ENCODE measurements around the gene DSCAML1. TPM values are rescaled to one million over a fixed set of nuclear protein-coding genes. Genes with fewer than 3 reads are reported as not detected.

Gene DSCAML1
- total RNA-seq, 1 experiment from 2014 or later = not detected

DNA sequence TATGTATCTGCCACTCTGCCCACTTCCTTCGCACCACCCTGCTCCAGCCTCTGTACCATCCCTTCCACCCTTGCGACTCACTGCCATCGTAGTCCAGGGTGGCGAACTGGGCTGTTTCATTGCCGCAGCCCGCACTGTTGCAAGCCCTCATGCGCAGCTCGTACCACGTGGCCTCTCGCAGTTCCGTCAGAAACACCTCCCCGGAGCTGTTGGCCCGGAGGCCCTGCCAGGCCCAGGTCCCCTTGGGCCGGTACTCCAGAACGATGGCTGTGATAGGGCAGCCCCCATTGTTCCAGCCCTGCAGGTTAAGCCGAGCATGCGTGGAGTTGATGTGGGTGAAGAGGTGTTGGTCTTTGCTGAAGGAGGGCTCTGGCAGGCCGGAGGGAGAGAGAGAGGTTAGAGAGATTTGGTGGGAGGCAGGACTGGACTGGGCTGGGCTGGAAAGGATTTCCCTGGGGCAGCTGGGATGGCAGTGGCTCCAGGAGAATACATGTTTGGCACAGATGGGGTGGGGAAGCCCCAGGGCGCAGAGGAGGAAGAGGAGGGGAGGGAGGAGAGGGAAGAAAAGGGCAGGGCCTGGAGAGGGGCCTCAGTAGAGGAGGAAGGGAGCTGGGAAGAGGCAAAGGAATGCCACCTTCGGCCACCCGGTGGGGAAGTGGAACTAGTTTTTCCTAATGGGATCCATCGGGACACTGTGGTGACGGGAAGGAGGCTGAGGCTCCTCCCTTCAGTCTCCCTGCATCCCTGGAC, 359.8 kb downstream of the DSCAML1 start:
- Histone ChIP-seq H3K27me3 (ENCODE audit: low read length) (peaks cover 68% of the 10 kb centered on the region), H3K9me3 (ENCODE audit: low read length) (no peaks in the 10 kb centered on the region), H3K4me3 (ENCODE audit: low read length) (no peak overlapping the region), H3K36me3 (ENCODE audit: low read depth, low read length) (no peaks in the 10 kb centered on the region), H2AFZ (ENCODE audit: low read length) (no peak overlapping the region), H4K20me1 (ENCODE audit: low read length) (no peaks in the 10 kb centered on the region), H3F3A (ENCODE audit: low read length, unreplicated experiment) (no peaks in the 10 kb centered on the region), H3K4me2 (ENCODE audit: low read length) (no peak overlapping the region), H3K79me2 (ENCODE audit: low read length) (no peaks in the 10 kb centered on the region), H3K4me1 (ENCODE audit: insufficient read depth, low read length) (no peaks in the 10 kb centered on the region), H3K9ac (ENCODE audit: low read length) (no peak overlapping the region), H3K9me2 (replicated peaks; ENCODE audit: low read length) (no peaks in the 10 kb centered on the region), H3K27ac (ENCODE audit: low read length) (no peak overlapping the region)
- ChIA-PET CTCF (no interaction called here), POLR2A (ENCODE audit: unreplicated experiment) (no interaction called here)
- no peak for DNase-seq
- ATAC-seq = no peak
- TF ChIP-seq EZH2phosphoT487 (IDR thresholded peaks at IDR 0.05; ENCODE audit: borderline replicate concordance, low read length) (no peak), EZH2 (IDR thresholded peaks at IDR 0.05; ENCODE audit: low read length, unreplicated experiment) (no peak)
- TF ChIP-seq, protein P1, sequence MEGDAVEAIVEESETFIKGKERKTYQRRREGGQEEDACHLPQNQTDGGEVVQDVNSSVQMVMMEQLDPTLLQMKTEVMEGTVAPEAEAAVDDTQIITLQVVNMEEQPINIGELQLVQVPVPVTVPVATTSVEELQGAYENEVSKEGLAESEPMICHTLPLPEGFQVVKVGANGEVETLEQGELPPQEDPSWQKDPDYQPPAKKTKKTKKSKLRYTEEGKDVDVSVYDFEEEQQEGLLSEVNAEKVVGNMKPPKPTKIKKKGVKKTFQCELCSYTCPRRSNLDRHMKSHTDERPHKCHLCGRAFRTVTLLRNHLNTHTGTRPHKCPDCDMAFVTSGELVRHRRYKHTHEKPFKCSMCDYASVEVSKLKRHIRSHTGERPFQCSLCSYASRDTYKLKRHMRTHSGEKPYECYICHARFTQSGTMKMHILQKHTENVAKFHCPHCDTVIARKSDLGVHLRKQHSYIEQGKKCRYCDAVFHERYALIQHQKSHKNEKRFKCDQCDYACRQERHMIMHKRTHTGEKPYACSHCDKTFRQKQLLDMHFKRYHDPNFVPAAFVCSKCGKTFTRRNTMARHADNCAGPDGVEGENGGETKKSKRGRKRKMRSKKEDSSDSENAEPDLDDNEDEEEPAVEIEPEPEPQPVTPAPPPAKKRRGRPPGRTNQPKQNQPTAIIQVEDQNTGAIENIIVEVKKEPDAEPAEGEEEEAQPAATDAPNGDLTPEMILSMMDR (conservative IDR thresholded peaks at IDR 0.05; ENCODE audit: low read depth, low read length) = no peak
- intact Hi-C loops (cut with micrococcal nuclease) = no loop called here
- BruUV-seq (replicated peaks) = no TSS peak

DNA sequence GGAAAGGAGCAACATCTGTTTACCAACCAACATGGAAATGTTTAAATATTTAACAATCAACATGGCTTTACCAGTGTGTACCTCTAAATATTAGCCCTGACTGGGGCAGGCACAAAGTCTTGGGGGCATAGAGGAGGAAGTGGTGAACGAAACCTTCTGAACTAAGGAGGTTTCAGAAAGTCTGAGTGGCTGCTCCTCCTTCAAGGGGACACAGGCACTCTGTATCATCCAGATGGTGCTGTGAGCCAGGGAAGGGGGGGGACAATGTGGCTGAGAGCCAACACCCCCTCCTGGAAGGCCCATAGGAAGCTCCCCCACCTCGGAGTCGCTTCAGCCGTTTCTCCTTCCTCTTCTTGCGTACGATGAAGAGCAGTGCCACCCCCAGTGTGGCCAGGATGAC, 361.7 kb downstream of the DSCAML1 start:
- DNase-seq = no peak
- H3K79me2 ChIP-seq (ENCODE audit: low read length) = no peaks in the 10 kb centered on the region
- ATAC-seq = no peak
- H2AFZ ChIP-seq (ENCODE audit: low read length) = no peak overlapping the region
- CTCF ChIA-PET = no interaction called here
- no peak overlapping the region for H3K27ac ChIP-seq (ENCODE audit: low read length)
- POLR2A ChIA-PET (ENCODE audit: unreplicated experiment) = no interaction called here
- peaks cover 74% of the 10 kb centered on the region for H3K27me3 ChIP-seq (ENCODE audit: low read length)
- intact Hi-C loops (cut with micrococcal nuclease) = no loop called here
- H3K36me3 ChIP-seq (ENCODE audit: low read depth, low read length) = no peaks in the 10 kb centered on the region
- no peaks in the 10 kb centered on the region for H3F3A ChIP-seq (ENCODE audit: low read length, unreplicated experiment)
- TF ChIP-seq EZH2phosphoT487 (IDR thresholded peaks at IDR 0.05; ENCODE audit: borderline replicate concordance, low read length) (no peak), EZH2 (IDR thresholded peaks at IDR 0.05; ENCODE audit: low read length, unreplicated experiment) (no peak)
- TF ChIP-seq, protein P1 (conservative IDR thresholded peaks at IDR 0.05; ENCODE audit: low read depth, low read length) = no peak
- no peaks in the 10 kb centered on the region for H4K20me1 ChIP-seq (ENCODE audit: low read length)
- H3K4me2 ChIP-seq (ENCODE audit: low read length) = no peak overlapping the region
- H3K9me3 ChIP-seq (ENCODE audit: low read length) = no peaks in the 10 kb centered on the region
- no peaks in the 10 kb centered on the region for H3K9me2 ChIP-seq (replicated peaks; ENCODE audit: low read length)
- H3K9ac ChIP-seq (ENCODE audit: low read length) = no peak overlapping the region
- no peak overlapping the region for H3K4me3 ChIP-seq (ENCODE audit: low read length)
- H3K4me1 ChIP-seq (ENCODE audit: insufficient read depth, low read length) = no peaks in the 10 kb centered on the region
- no TSS peak for BruUV-seq (replicated peaks)

DNA sequence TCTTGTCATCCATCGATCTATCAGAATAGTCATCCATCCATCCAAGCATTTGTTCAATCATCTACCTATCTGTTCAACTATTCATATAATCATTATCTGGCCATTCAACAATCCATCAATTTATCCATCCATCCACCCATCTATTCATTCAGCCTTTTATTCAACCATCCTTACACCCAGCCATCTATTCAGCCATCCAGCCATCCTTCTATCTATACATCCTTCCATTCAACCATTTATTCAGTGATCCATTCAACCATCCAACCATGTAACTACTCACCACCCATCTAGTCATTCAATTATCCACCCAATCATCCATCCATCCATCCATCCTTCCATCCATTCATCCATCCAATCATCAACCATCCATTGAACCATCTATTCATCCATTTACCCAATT, 362.5 kb downstream of the DSCAML1 start:
- Histone ChIP-seq H3K9me3 (ENCODE audit: low read length) (no peaks in the 10 kb centered on the region), H3K36me3 (ENCODE audit: low read depth, low read length) (no peaks in the 10 kb centered on the region), H3K27me3 (ENCODE audit: low read length) (peaks cover 66% of the 10 kb centered on the region), H3K9ac (ENCODE audit: low read length) (no peak overlapping the region), H3F3A (ENCODE audit: low read length, unreplicated experiment) (no peaks in the 10 kb centered on the region), H4K20me1 (ENCODE audit: low read length) (no peaks in the 10 kb centered on the region), H2AFZ (ENCODE audit: low read length) (no peak overlapping the region), H3K4me3 (ENCODE audit: low read length) (no peak overlapping the region), H3K4me1 (ENCODE audit: insufficient read depth, low read length) (no peaks in the 10 kb centered on the region), H3K4me2 (ENCODE audit: low read length) (no peak overlapping the region), H3K79me2 (ENCODE audit: low read length) (no peaks in the 10 kb centered on the region), H3K27ac (ENCODE audit: low read length) (no peak overlapping the region), H3K9me2 (replicated peaks; ENCODE audit: low read length) (no peaks in the 10 kb centered on the region)
- ChIA-PET POLR2A (ENCODE audit: unreplicated experiment) (no interaction called here), CTCF (no interaction called here)
- DNase-seq (no peak), ATAC-seq (no peak)
- TF ChIP-seq, protein P1 (conservative IDR thresholded peaks at IDR 0.05; ENCODE audit: low read depth, low read length) = no peak
- TF ChIP-seq EZH2phosphoT487 (IDR thresholded peaks at IDR 0.05; ENCODE audit: borderline replicate concordance, low read length) (no peak), EZH2 (IDR thresholded peaks at IDR 0.05; ENCODE audit: low read length, unreplicated experiment) (no peak)
- intact Hi-C loops (cut with micrococcal nuclease) = no loop called here
- no TSS peak for BruUV-seq (replicated peaks)
